ENCODE measurements around the gene MRPL42.
"Not testable (repeated sequence)": the region's sequence is repeated elsewhere in the genome, so short reads cannot be mapped to it uniquely, and the experiment has no call there.

Gene MRPL42

DNA sequence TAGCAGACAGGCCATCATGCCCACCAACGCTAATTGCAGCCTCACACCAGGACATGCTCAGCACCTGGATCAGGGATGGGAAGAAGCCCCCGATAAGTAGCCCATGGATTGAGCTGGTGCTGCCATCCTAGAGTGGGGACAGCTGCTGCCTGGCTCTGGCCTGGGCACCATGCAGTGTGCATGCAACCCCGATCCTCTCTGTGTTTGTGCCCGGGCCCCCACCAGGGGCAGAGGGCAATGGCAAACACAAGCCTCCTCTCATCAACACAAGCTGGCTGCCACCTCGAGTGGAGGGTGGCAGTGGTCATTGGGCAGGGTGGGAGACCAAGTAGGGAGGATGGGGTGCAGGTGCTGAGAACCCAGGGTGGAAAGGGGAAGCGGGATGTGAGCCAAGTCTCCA, 81.9 kb downstream of the MRPL42 start:
- DNase-seq (ENCODE audit: low spot score): no peak

DNA sequence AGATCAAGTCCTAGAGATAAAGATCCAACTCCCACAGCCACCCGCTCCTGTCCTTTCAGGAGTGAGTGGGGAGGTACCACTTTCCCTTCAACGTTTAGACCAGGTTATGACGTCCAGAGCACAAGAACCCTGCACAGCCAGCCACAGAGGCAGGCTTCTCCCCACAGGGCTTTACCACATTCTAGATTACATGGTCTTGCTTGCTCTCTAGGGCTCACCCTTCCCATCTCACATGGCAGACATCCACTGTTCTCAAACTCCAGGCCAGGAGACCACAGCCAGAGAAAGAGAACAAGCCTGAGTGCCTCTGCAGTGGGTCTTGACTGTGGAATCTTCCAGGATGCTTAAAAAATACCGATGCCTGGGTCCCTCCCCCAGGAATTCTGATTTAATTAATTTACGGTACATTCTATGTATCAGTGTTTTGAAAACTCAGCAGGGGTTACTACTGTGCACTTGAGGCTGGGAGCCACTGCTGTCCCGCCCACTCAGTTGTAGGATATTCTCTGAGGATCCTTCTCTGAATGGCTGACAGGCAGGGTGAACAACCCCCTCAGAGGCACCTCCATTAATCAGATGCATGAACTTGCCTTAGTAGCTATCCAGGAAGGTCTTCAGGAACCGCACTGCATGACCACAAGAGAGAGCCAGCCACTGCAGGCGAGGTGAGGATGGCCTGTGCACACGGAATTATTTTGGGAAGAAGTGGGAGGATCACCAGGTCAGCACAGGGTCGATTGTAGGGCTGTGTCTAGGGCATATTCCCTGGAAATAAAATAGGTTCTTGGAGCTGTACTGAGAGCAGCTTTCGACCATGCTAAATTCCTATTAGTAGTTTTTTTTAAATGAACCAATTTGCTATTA, 83.7 kb downstream of the MRPL42 start:
- no peak for DNase-seq (ENCODE audit: low spot score)

DNA sequence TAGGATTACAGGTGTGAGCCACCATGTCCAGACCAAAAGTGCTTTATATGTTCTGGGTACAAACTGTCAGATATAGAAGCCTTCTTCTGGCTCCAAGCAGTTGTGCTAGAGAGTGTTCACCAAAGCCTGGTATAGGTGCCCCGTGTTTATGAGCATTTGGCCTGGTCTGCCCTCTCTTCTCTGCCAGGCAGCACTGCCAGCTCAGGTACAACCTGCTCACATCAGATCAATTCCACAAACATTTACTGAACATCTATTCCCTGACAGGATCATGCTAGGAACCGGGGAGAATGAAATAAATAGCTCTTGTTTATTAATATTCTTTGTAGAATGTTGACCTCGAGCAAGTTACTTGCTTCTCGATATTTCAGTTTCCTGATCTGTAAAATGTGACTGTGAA, 85.1 kb downstream of the MRPL42 start:
- DNase-seq (ENCODE audit: low spot score): no peak

DNA sequence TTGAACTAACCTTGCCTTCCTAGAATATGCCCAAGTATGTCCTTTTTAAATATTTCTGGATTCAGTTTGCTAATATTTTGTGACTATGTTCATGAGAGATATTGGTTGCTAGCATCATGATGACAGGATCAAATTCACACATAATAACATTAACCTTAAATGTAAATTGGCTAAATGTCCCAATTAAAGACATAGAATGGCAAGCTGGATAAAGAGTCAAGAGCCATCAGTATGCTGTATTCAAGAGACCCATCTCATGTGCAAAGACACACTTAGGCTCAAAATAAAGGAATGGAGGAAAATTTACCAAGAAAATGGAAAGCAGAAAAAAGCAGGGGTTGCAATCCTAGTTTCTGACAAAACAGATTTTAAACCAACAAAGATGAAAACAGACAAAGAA, 90.6 kb downstream of the MRPL42 start:
- DNase-seq (ENCODE audit: low spot score): not testable (repeated sequence)

DNA sequence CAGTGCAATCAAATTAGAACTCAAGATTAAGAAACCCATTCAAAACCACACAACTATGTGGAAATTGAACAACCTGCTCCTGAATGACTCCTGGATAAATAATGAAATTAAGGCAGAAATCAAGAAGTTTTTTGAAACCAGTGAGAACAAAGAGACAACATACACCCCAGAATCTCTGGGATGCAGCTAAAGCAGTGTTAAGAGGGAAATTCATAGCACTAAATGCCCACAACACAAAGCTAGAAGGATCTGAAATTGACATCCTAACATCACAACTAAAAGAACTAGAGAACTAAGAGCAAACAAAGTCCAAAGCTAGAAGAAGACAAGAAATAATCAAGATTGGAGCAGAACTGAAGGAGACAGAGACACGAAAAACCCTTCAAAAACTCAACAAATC, 91.4 kb downstream of the MRPL42 start:
- not testable (repeated sequence) for DNase-seq (ENCODE audit: low spot score)

DNA sequence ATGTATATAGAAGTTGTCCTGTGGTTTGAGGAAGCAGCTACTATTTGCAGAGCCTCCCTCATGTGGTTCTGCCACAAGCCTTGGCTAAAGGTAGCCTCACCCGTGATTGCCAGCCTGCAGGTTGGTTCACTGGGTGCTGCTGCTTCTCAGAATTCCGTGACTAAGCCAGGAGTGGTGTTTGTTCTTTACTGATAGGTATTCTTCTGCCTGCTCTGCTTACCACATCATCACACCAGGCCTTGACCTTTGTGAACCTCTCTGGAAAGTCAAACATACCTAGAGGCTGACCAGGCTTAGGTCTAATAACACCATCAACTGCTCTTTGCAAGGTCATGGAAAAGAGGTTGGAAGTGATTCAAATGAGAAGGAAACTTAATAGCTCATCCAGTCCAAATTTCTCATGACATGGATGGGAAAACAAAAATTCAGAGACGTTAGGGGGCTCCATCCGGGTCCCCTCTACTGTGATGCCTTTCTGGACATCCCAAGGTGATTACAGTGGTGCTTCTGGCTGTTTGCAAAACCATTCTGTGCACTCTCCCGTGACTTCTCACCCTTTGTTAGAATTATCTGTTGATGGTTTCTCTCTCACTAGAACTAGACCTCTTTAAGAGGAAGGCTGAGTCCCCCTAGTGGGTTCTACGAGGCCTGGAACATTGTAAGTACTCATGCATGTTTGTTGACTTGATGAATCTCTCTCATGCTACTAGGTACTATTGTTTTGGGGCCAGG, 96.7 kb downstream of the MRPL42 start:
- DNase-seq (ENCODE audit: low spot score): peak; percentile 75

DNA sequence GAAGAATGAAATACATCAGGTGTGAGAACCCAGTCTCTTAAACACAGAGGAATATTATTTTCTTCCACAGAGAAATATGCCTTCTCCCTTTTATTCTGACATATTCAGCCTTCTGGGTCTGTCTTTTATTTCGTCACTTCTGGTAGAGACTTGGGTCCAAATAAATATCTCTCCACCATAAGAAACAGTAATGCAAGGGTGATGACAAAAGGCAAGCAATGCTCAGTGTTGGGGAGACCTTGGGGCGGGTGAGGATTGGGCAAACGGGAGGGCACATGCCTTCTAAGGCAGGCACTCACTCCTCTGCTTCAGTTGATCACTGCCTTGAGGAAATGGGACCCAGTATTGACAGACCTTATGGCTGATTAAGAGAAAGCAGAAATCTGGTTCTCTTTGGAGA, 98.4 kb downstream of the MRPL42 start:
- no peak for DNase-seq (ENCODE audit: low spot score)

Data from HuH-7 (cell line).